Embryonic facial prominence (tissue), 1 donor: Measurements from ENCODE around the gene PNISR.
A peak's percentile ranks its signal among the peaks of the same experiment; 100 is the strongest.
"Not testable (repeated sequence)": the region's sequence is repeated elsewhere in the genome, so short reads cannot be mapped to it uniquely, and the experiment has no call there.

Source experiments
- DNase-seq: peaks from one replicate; pipeline ENCODE4 v3.0.0-alpha.2; 2016; ENCODE audit errors: extremely low spot score

PNISR gene

GRCh38 chr6:99424761-99425646 lies at the start of gene PNISR:
Gene PNISR (minus strand): TSS chr6:99425308. CDS start chr6:99414659, 10,649 bp downstream.
- peak; percentile 97 for DNase-seq

- no peak for DNase-seq
These were observed 48.6 kb upstream of the PNISR start for GRCh38 chr6:99473730-99474129.

- DNase-seq: no peak
These were observed 46.5 kb upstream of the PNISR start for GRCh38 chr6:99471638-99472037.

- DNase-seq: no peak
These were observed 42.5 kb upstream of the PNISR start for GRCh38 chr6:99467509-99468106.

- not testable (repeated sequence) for DNase-seq
These were observed 34.0 kb upstream of the PNISR start for GRCh38 chr6:99459133-99459532.

GRCh38 chr6:99458319-99458718 lies 33.2 kb upstream of the PNISR start:
- no peak for DNase-seq

GRCh38 chr6:99446076-99446475 lies 21.0 kb upstream of the PNISR start:
- no peak for DNase-seq

- no peak for DNase-seq
These were observed 9.8 kb upstream of the PNISR start for GRCh38 chr6:99434702-99435530.

GRCh38 chr6:99432877-99433276 lies 7.8 kb upstream of the PNISR start:
- DNase-seq: no peak

GRCh38 chr6:99431901-99432300 lies 6.8 kb upstream of the PNISR start:
- no peak for DNase-seq

- DNase-seq: no peak
These were observed 2.9 kb upstream of the PNISR start for GRCh38 chr6:99427988-99428387.

- no peak for DNase-seq
These were observed 1.3 kb upstream of the PNISR start for GRCh38 chr6:99426451-99426757.

- peak; percentile 76 for DNase-seq
These were observed 741 bp upstream of the PNISR start for GRCh38 chr6:99425647-99426450.

GRCh38 chr6:99424022-99424421 lies 1.1 kb downstream of the PNISR start:
- DNase-seq: no peak

GRCh38 chr6:99422912-99423311 lies 2.2 kb downstream of the PNISR start:
- no peak for DNase-seq

- DNase-seq: no peak
These were observed 8.0 kb downstream of the PNISR start for GRCh38 chr6:99416892-99417767.

- DNase-seq: no peak
These were observed 8.9 kb downstream of the PNISR start for GRCh38 chr6:99416226-99416625.

- no peak for DNase-seq
These were observed 9.7 kb downstream of the PNISR start for GRCh38 chr6:99415446-99415845.

GRCh38 chr6:99412065-99412464 lies 13.0 kb downstream of the PNISR start:
- DNase-seq: no peak

GRCh38 chr6:99409672-99410071 lies 15.4 kb downstream of the PNISR start:
- no peak for DNase-seq

GRCh38 chr6:99407076-99407475 lies 18.0 kb downstream of the PNISR start:
- DNase-seq: no peak
